GM12878 (cell line): ENCODE measurements around the gene TPBGL. TPM values are rescaled to one million over a fixed set of nuclear protein-coding genes. Genes with fewer than 3 reads are reported as not detected.

Experiments used
- CBFB ChIP-seq: IDR thresholded peaks from 2 replicates; pipeline ENCODE4 v1.6.1; 2016; ENCODE audit warnings: antibody characterized with exemption, low read depth
- EP300 ChIP-seq, 2 experiments: fragments of 150-350 bp in 1 of 2; IDR thresholded peaks; 2 replicates each; pipeline ENCODE4 v1.6.1; 2011 to 2012; ENCODE audit warnings: low read depth in 2 of 2, low read length in 2 of 2, borderline replicate concordance in 1 of 2, improper control_type of control experiment in 1 of 2, inconsistent platforms in 1 of 2; ENCODE audit not compliant: control insufficient read depth in 1 of 2
- MXI1 ChIP-seq: fragments of 150-350 bp; IDR thresholded peaks from 2 replicates; pipeline ENCODE4 v1.6.1; 2011; ENCODE audit warnings: low read depth, mild to moderate bottlenecking, inconsistent platforms, low read length, improper control_type of control experiment
- MYB ChIP-seq: fragments of 150-350 bp; IDR thresholded peaks from 2 replicates; pipeline ENCODE4 v1.6.1; 2014; ENCODE audit warnings: mild to moderate bottlenecking, low read depth, low read length, borderline replicate concordance
- NBN ChIP-seq: fragments of 450-650 bp; IDR thresholded peaks from 2 replicates; pipeline ENCODE4 v1.6.1; 2016
- NFYA ChIP-seq: IDR thresholded peaks from 2 replicates; pipeline ENCODE4 v1.6.1; 2011; ENCODE audit warnings: low read depth, mild to moderate bottlenecking, low read length, improper control_type of control experiment, borderline replicate concordance
- POU2F2 ChIP-seq: IDR thresholded peaks from 3 replicates; pipeline ENCODE4 v1.6.1; 2011; ENCODE audit warnings: low read depth, mild to moderate bottlenecking, low read length, borderline replicate concordance
- RAD21 ChIP-seq: IDR thresholded peaks from 2 replicates; pipeline ENCODE4 v1.6.1; 2011; ENCODE audit warnings: mild to moderate bottlenecking, low read depth, low read length, moderate library complexity; ENCODE audit not compliant: insufficient read depth
- SMC3 ChIP-seq: IDR thresholded peaks from 2 replicates; pipeline ENCODE4 v1.6.1; 2011; ENCODE audit warnings: low read length, improper control_type of control experiment, borderline replicate concordance
- STAT1 ChIP-seq: fragments of 450-650 bp; conservative IDR thresholded peaks from 2 replicates; pipeline ENCODE4 v1.6.1; 2014; ENCODE audit warnings: antibody characterized with exemption, mild to moderate bottlenecking
- STAT3 ChIP-seq: IDR thresholded peaks from 2 replicates; pipeline ENCODE4 v1.6.1; 2011; ENCODE audit warnings: low read depth, low read length, improper control_type of control experiment
- TAF1 ChIP-seq: IDR thresholded peaks from 2 replicates; pipeline ENCODE4 v1.6.1; 2011; ENCODE audit warnings: mild to moderate bottlenecking, low read depth, low read length, borderline replicate concordance
- TCF12 ChIP-seq: IDR thresholded peaks from 2 replicates; pipeline ENCODE4 v1.6.1; 2011; ENCODE audit warnings: low read depth, mild to moderate bottlenecking, low read length
- YY1 ChIP-seq: IDR thresholded peaks from 2 replicates; pipeline ENCODE4 v1.6.1; 2011; ENCODE audit warnings: low read depth, mild to moderate bottlenecking, low read length
- ZZZ3 ChIP-seq: IDR thresholded peaks from 2 replicates; pipeline ENCODE4 v1.6.1; 2011; ENCODE audit warnings: low read depth; ENCODE audit not compliant: control insufficient read depth, insufficient read length
- polyA plus RNA-seq, 11 experiments: library from polyadenylated mRNA; depleted of rRNA in 4 of 11; unstranded in 6 of 11; stranded (reverse) in 5 of 11; fragments of >200 nt; fragmentation: Nextera tagmentation in 4 of 11; fragmentation: Illumina TruSeq in 1 of 11; extraction: Ambion mirVana in 4 of 11; extraction: Trizol in 1 of 11; gene quantifications; 1 replicate in 1 of 11; 2 replicates in 10 of 11; pipeline versions ENCODE4 v1.2.1 to v1.2.3, GENCODE V29; 2011 to 2016; ENCODE audit warnings: inconsistent platforms in 2 of 11, missing spikeins in 2 of 11, low read depth in 1 of 11
- total RNA-seq, 4 experiments: library from RNA; depleted of rRNA in 3 of 4; stranded (reverse); fragments of >200 nt in 3 of 4; fragmentation: Illumina TruSeq in 1 of 4; extraction: Trizol in 1 of 4; gene quantifications; 2 replicates each; pipeline versions ENCODE4 v1.2.1 to v1.2.3, GENCODE V29; 2013 to 2021
- TF ChIP-seq, protein P1 (sequence below): fragments of 450-650 bp; IDR thresholded peaks from 2 replicates; pipeline ENCODE4 v1.6.1; 2017; ENCODE audit warnings: mild to moderate bottlenecking
- TF ChIP-seq, protein P2 (sequence below): fragments of 450-650 bp; IDR thresholded peaks from 2 replicates; pipeline ENCODE4 v1.6.1; 2018; ENCODE audit warnings: mild to moderate bottlenecking, low read depth, moderate library complexity; ENCODE audit not compliant: partially characterized antibody
- TF ChIP-seq, protein P3 (sequence below): fragments of 450-650 bp; IDR thresholded peaks from 2 replicates; pipeline ENCODE4 v1.6.1; 2016; ENCODE audit warnings: mild to moderate bottlenecking, moderate library complexity, borderline replicate concordance
- TF ChIP-seq, protein P4 (sequence below): fragments of 450-650 bp; formaldehyde crosslinking; IDR thresholded peaks from 2 replicates; pipeline ENCODE4 v1.4.0; 2022; ENCODE audit warnings: mild to moderate bottlenecking, moderate library complexity

Gene TPBGL
- total and polyA plus RNA-seq, 10 of the 15 experiments (the other 5 are each of a cell fraction or from before 2014, with no cell fraction given), result not detected

DNA sequence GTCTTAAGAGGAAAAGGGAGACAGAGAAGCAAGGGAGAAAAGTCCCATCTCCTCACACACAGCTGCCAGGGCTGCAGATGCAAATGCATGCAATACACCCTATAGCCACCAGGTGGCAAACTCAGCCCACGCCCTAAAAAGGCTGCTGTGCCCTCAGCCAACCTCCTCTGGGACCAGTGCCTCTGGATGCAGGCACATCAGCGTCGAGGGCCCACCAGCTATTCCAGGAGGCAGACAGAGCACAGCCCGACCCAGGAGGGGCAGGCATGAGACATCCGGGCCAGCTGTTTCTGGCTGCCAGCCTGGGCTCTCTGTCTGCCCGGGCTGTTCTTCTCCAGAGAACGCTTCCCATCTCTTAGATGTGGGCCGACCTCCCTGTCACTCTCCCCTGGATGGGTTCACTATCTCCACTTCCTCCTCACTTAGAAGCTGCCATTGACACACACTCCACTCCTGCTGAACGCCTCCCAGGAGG lies 39.7 kb downstream of the TPBGL start (continued):
- TF ChIP-seq, protein P1, sequence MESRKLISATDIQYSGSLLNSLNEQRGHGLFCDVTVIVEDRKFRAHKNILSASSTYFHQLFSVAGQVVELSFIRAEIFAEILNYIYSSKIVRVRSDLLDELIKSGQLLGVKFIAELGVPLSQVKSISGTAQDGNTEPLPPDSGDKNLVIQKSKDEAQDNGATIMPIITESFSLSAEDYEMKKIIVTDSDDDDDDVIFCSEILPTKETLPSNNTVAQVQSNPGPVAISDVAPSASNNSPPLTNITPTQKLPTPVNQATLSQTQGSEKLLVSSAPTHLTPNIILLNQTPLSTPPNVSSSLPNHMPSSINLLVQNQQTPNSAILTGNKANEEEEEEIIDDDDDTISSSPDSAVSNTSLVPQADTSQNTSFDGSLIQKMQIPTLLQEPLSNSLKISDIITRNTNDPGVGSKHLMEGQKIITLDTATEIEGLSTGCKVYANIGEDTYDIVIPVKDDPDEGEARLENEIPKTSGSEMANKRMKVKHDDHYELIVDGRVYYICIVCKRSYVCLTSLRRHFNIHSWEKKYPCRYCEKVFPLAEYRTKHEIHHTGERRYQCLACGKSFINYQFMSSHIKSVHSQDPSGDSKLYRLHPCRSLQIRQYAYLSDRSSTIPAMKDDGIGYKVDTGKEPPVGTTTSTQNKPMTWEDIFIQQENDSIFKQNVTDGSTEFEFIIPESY, result no peak
- TF ChIP-seq, protein P2, sequence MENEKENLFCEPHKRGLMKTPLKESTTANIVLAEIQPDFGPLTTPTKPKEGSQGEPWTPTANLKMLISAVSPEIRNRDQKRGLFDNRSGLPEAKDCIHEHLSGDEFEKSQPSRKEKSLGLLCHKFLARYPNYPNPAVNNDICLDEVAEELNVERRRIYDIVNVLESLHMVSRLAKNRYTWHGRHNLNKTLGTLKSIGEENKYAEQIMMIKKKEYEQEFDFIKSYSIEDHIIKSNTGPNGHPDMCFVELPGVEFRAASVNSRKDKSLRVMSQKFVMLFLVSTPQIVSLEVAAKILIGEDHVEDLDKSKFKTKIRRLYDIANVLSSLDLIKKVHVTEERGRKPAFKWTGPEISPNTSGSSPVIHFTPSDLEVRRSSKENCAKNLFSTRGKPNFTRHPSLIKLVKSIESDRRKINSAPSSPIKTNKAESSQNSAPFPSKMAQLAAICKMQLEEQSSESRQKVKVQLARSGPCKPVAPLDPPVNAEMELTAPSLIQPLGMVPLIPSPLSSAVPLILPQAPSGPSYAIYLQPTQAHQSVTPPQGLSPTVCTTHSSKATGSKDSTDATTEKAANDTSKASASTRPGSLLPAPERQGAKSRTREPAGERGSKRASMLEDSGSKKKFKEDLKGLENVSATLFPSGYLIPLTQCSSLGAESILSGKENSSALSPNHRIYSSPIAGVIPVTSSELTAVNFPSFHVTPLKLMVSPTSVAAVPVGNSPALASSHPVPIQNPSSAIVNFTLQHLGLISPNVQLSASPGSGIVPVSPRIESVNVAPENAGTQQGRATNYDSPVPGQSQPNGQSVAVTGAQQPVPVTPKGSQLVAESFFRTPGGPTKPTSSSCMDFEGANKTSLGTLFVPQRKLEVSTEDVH, result no peak
- TF ChIP-seq TAF1 (no peak), ZZZ3 (no peak), EP300 (IDR thresholded peaks at IDR 0.05; ENCODE audit: borderline replicate concordance in 1 of 2, control insufficient read depth in 1 of 2, low read depth in 2 of 2, low read length in 2 of 2) (no peak), STAT3 (no peak), CBFB (no peak), MYB (no peak), YY1 (peak; percentile 57; the same call in 1 of the 2 replicates), STAT1 (no peak), SMC3 (peak; percentile 98), POU2F2 (peak; percentile 95; the same call in 2 of the 3 replicates), MXI1 (no peak), NBN (no peak), NFYA (no peak), TCF12 (no peak), RAD21 (peak; percentile 90)
- TF ChIP-seq, protein P3, sequence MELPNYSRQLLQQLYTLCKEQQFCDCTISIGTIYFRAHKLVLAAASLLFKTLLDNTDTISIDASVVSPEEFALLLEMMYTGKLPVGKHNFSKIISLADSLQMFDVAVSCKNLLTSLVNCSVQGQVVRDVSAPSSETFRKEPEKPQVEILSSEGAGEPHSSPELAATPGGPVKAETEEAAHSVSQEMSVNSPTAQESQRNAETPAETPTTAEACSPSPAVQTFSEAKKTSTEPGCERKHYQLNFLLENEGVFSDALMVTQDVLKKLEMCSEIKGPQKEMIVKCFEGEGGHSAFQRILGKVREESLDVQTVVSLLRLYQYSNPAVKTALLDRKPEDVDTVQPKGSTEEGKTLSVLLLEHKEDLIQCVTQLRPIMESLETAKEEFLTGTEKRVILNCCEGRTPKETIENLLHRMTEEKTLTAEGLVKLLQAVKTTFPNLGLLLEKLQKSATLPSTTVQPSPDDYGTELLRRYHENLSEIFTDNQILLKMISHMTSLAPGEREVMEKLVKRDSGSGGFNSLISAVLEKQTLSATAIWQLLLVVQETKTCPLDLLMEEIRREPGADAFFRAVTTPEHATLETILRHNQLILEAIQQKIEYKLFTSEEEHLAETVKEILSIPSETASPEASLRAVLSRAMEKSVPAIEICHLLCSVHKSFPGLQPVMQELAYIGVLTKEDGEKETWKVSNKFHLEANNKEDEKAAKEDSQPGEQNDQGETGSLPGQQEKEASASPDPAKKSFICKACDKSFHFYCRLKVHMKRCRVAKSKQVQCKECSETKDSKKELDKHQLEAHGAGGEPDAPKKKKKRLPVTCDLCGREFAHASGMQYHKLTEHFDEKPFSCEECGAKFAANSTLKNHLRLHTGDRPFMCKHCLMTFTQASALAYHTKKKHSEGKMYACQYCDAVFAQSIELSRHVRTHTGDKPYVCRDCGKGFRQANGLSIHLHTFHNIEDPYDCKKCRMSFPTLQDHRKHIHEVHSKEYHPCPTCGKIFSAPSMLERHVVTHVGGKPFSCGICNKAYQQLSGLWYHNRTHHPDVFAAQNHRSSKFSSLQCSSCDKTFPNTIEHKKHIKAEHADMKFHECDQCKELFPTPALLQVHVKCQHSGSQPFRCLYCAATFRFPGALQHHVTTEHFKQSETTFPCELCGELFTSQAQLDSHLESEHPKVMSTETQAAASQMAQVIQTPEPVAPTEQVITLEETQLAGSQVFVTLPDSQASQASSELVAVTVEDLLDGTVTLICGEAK, result no peak
- TF ChIP-seq, protein P4, sequence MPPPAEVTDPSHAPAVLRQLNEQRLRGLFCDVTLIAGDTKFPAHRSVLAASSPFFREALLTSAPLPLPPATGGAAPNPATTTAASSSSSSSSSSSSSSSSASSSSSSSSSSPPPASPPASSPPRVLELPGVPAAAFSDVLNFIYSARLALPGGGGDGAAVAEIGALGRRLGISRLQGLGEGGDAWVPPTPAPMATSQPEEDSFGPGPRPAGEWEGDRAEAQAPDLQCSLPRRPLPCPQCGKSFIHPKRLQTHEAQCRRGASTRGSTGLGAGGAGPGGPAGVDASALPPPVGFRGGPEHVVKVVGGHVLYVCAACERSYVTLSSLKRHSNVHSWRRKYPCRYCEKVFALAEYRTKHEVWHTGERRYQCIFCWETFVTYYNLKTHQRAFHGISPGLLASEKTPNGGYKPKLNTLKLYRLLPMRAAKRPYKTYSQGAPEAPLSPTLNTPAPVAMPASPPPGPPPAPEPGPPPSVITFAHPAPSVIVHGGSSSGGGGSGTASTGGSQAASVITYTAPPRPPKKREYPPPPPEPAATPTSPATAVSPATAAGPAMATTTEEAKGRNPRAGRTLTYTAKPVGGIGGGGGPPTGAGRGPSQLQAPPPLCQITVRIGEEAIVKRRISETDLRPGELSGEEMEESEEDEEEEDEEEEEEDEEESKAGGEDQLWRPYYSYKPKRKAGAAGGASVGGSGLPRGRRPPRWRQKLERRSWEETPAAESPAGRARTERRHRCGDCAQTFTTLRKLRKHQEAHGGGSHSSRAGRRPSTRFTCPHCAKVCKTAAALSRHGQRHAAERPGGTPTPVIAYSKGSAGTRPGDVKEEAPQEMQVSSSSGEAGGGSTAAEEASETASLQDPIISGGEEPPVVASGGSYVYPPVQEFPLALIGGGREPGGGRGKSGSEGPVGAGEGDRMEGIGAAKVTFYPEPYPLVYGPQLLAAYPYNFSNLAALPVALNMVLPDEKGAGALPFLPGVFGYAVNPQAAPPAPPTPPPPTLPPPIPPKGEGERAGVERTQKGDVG, result no peak
